GM19324 (cell line): ENCODE measurements around the gene NIPBL.

ENCODE experiments used
- ATAC-seq: cut with Tn5 transposase; IDR thresholded peaks from one replicate; pipeline ENCODE4 v1.9.1; 2021; ENCODE audit warnings: mild to moderate bottlenecking, moderate library complexity; ENCODE audit not compliant: unreplicated experiment, low FRiP score

NIPBL gene

DNA sequence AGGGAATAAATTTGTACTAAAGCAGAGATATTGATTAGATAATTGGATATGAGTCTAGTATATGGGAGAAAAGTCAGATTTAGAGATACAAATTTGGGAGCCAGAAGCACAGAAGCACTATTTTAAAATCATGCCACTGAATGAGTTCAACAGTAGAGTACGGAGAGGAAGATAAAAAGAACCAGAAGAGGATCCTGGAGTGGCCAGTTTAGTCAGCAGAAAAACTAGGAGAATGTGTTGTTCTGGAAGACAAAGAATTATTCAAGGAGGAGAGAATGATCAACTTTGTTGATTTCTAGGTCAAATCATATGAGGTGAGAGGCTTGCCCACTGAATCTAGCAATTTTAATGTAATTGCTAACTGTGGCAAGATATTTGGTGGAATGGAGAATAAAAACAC is 67.0 kb downstream of the NIPBL start:
- no peak for ATAC-seq

DNA sequence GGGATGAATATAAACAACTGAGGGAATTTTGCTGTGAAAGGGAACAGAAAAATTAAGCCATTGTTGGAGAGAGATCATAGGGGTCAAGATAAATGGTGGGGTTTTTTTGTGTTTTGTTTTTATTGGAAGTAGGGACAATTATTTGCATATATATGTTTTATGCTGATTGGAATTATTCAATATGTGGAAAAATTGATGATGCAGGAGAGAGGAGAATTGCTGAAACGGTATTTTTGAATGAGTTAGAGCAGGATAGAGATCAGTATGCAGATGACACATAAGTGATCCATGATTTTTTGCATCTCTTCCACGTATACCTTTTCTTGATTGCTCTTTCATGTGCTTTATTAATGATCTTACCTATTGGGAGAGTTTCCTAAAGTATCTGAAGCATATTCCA is 67.5 kb downstream of the NIPBL start:
- no peak for ATAC-seq

DNA sequence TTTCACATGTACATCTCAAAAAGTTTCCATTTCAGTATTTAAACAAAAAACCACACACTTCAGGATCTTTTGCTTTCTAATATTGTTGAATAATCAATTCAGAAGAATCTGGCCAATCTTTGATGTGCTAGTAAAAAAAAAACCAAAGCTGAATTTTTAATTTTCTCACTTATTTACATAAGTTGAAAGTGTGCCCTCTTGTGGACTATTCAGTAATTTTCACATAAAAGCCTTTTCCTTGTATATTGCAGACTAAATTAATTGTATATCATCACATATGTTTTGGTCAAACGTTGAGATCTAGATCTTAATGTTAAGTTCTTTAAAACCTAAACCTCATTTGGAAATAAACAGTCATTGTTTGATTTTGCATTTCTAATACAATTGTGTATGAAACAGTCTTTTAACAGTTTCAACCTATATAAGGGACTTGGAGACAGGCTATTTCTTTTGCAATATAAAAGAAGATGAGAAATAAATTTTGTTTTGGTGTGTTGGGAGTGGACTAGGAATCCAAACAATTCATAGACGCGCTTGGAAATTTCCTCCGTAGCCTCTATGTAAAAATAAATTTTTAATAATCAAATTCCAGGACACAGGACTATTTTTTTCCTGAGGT is 68.1 kb downstream of the NIPBL start:
- no peak for ATAC-seq

DNA sequence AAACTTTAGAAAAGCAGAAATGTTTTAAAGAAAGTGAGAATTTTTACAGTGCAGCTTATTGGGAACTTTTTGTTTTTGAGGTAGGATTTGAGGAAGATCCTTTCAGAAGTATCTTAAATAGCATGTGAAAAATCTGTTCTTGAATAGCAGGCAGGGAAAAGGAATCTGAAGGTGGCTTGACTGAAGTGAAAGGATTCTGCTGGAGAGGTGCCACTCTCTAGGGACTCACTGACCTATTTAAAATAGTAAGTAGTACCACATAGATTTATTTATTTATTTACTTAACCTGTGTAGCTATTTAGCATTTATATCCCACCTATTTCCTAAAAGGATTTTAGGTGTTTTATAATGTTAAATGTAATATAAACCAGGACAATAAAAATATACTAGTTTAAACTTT is 69.1 kb downstream of the NIPBL start:
- no peak for ATAC-seq

DNA sequence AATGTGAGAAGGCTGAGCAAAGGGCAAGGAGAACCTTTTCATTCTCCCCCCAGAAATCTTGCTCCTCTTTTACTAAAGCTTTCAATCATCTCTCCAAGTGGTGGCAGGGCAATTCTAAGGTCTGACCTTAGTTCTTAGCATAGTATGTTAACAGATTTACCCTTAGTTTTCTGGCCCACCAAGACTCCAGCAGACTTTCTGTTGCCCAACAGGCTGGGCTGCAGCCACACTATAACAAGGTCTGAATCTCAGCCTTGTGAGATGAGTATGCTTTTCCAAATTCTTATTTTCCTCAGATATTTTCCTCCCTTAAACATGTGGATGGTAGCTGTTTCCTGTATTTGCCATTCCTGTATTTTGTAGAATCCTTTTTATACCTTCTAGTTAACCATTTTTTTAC is 69.5 kb downstream of the NIPBL start:
- ATAC-seq = no peak

DNA sequence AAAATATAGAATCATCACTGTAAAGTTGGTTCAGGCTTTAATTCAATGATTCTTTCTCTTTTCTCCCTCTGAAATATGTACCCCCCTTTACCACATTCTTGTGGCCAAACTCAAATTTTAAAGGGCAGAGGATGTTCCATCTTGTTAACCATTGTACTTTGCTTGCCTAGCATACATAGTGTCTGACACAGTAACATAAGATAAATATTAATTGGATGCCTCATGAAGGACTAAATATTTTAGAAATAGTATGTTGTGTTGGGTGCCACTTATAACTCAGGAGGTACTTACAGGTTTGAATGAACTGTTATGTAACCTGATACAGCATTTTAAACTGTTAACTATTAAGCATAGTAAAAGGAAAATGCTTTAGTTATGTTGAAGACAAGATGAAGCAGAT is 71.5 kb downstream of the NIPBL start:
- ATAC-seq = no peak

DNA sequence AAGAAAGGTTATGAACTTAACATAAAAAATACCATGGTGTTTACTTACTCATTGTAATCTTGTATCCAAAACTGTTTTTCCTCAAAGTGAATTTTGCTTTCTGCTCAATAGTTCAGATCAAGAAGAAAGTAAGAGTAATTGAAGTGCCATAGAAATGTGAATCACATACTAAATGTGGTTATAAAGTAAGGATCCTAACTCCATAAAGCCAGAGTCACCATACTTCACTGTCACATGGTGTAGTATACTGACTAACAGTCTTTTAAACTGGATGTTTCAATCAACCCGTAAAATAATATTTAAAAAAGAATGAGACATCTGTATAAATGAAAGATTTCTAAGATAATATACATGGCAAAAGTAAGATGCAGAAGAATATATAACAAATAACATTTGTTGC is 72.1 kb downstream of the NIPBL start:
- no peak for ATAC-seq

DNA sequence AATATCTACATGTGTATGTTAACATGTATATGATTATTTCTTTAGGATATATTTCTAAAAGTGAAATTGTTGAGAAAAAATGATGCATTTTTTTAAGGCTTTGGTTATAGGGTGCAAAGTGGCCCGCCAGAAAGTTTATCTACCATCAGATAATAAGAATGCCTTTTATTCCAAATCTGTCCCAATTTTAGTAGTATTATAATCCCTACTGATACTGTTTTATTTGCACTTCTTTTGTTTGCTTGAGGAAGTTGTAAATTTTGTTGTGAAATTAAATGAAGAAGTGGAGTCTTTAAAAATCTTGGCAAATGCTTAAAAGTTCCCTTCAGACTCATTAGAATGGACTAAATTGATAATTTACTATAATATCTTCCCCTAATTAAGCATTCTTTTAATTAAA is 73.0 kb downstream of the NIPBL start:
- ATAC-seq = no peak

DNA sequence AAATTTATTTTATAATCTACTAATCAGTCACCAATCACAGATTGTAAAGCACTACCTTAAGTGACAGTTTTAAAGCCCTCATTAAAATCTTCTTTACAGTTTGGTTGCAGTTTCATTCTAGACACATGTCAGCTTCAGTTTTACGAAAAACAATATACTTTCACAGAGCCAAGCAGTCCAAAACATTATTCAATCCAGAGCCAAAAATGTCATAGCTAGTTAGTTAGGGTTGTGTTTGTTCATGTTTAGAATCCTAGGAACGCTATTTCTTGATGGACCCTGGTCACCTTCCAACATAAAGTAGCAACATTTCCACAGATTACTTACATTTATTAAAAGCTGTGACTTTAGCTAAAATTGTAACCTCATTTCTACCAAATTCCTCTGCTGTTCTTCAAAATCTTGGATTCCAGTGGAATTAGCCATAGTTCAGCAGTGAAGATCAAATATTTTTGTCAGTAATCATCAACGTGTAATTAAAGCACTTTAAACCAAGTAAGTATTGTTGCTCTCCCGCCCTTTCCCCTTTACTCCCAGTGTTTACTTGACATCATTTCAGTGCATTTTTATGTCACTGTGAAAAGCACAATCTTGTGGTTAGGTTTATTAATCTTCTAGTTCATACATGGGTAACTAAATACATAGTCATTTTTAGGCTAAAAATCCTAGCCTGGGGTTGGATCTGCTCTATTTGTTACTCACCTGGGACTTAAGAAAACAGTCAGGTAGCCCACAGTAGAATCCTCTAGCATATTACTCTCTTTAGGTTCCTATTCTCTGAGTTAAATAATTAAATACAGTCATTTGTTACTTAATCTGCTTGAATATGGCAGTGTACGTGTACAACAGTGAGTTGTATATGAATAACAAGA is 74.3 kb downstream of the NIPBL start:
- no peak for ATAC-seq

DNA sequence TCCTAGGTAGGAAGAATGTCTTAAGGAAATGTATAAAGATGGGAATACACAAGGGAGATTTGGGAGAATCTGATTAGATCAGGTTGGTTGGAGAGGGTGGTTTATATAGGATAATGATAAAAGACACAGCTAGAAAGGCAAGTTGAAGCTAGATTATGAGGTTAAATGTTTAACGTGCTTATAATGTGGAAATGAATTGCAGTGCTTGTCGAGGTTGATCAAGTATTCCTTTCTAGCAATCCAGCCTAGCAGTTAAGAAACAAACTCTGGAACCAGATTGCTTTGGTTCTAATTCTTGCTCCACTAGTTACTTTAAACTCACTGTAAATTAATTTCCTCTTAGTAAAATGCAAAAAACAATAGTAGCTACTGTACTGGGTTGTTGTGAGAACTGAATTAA is 76.5 kb downstream of the NIPBL start:
- ATAC-seq = no peak

DNA sequence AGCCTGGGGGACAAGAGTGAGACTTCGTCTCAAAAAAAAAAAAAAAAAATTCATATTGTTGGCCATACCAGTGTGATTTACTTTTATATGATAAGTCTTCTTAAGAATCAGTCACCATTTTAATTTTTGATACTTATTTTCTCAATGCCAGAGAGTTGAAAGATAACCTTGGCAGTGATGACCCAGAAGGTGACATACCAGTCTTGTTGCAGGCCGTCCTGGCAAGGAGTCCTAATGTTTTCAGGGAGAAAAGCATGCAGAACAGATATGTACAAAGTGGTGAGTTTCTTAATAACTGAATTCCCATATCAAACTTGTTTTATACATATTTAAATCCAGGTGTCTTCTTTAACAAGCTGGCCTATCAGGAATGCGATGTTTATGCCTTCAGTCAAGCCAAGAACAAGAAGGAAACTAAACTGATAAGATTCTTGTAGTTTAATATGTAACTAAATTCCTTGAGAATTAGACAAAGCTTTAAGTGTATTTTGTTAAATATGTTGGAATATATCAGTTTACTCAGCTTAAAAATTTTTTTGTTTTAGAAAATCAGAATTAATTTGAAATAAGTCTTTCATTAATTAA is 81.5 kb downstream of the NIPBL start:
- no peak for ATAC-seq

DNA sequence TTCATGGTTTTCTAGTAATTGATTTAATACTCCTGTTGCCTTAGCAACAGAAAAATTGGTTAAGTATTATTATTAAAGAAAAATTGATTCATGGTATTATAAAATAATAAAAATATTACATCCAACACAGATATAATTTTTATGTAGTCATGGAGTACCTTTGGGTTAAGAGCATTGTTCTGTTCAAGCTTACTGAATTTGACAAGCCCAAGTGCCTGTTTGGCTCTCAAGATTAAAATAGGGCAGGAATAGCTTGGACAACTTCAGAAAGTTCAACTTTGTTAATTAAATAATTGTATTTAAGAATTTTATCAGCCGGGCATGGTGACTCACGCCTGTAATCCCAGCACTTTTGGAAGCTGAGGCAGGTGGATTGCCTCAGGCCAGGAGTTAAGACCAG is 82.0 kb downstream of the NIPBL start:
- no peak for ATAC-seq

DNA sequence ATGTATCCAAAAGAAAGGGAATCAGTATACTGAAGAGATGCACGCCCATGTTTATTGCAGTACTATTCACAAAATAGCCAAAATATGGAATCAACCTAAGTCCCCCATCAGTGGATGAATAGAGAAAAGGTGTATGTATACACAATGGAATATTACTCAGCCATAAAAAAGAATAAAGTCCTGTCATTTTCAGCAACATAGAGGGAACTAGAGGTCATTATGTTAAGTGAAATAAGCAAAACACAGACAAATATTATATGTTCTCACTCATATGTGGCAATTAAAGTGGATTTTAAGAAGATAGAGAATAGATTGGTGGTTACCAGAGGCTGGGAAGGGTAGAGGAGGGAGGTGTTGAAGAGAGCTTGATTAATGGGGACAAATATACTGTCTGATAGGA is 88.6 kb downstream of the NIPBL start:
- ATAC-seq = no peak

DNA sequence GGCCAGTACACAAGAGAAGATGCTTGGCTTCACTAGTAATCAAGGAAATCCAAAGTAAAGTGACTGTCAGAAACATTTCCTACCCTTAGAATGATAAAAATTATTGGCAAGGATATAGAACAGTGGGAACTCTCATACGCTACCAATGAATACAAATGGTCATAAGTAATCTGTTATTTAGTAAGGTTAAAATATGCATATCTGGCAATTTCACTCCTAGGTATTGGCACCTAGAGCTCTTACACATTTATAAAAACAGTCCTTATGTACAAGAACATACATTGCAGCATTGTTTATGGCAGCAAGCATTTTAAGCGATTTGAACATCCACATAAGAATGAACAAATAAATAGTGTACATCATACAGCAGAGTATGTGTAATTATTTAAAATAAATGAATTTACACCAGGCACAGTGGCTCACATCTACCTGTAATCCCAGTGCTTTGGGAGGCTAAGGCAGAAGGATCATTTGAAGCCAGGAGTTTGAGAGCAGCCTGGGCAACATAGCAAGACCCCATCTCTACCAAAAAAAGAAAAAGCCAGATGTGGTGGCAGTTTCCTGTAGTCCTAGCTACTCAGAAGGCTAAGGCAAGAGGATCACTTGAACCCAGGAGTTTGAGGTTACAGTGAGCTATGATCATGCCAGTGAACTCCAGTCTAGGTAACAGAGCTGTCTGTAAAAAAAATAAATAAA is 93.3 kb downstream of the NIPBL start:
- ATAC-seq = no peak

DNA sequence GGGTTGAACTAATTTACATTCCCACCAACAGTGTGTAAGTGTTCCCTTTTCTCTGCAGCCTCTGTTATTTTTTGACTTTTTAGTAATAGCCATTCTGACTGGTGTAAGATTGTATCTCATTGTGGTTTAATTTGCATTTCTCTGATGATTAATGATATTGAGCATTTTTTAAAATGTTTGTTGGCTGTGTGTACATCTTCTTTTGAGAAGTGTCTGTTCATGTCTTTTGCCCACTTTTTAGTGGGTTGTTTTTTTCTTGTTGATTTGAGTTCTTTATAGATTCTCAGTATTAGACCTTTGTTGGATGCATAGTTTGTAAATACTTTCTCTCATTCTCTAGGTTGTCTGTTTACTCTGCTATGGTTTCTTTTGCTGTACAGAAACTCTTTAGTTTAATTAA is 101.6 kb downstream of the NIPBL start:
- ATAC-seq = no peak

DNA sequence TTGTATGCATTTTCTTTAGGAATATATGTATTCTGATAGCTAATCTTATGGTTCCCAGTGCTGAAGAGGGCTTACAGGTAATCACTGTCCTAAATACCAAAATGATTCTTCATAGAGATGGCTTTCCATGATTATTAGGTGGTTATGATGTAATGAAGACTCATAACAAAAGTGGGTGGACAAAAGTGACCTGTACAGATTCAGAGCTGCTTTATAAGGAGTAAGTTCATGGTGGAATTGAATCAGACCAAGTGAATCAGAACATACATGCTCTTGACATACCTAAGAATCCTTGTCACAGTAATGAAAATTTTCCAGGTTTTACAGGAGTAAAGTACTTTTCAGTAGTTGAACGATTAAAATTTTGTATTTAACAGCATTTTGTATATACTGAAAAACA is 105.6 kb downstream of the NIPBL start:
- ATAC-seq = no peak

DNA sequence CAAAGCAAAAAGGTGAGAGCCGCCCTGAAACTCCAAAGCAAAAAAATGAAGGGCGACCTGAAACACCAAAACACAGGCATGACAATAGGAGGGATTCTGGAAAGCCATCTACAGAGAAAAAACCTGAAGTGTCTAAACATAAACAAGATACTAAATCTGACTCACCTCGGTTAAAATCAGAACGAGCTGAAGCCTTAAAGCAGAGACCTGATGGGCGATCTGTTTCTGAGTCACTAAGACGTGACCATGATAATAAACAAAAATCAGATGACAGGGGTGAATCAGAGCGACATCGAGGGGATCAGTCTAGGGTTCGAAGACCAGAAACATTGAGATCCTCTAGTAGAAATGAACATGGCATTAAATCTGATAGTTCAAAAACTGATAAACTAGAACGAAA is 108.8 kb downstream of the NIPBL start:
- no peak for ATAC-seq

DNA sequence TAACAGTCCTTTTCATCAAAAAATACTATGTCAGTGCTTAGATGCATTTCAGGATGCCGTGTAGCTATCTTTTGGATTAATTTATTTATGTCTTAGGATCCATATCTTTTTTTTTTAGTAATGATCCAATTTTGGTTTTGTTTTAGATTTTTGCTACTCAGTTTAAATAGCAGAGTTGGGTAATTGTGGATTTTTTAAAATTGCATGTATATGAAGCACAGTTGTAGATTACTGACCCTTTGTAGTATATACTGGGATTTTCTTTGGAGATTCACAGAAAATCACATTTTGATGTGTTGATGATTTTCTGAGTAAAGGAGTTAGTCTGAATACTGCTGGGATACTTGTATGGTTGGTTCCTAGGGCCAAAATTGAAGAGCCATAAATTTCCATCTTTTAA is 111.8 kb downstream of the NIPBL start:
- ATAC-seq = no peak

DNA sequence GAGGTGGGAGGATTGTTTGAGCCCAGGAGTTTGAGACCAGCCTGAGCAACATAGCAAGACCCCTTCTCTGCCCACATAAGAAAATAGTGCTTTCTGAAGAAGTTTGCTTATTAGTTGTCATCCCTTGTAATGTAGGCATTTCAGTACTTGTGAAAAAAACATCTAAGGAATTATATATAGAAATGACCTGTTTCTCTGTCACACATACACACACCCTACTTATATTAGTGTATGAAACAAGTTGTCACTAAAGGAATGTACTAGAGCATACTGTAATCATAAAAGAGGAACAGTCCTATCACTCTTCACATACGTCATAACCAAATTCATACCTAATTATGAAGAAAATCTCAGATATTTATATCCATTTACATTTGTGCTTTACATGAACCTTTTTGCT is 122.0 kb downstream of the NIPBL start:
- no peak for ATAC-seq

DNA sequence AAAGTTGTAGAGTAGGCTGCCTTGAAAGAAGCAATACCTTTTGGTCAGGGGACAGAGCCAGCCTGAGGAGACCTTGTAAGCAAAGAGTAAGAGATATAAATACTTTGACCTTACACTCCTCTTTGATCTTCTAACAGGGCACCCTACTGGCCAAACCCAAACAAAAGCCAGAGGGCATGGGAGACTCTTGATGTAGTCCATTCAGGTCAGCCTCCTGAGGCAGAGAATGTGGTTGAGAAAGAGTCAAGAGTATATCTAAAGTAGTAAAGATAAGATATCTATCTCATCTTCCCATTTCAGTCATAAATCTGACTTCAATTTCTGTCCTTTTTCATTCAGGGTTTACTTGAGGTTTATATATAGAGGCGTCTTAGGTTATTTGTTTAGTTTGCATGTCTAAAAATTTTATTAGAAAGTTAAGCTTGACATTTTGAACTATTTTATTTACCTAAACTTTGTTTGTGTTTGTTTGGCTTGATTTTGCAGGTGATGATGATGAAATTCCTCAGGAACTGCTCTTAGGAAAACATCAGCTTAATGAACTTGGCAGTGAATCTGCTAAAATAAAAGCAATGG is 125.7 kb downstream of the NIPBL start:
- ATAC-seq = no peak

DNA sequence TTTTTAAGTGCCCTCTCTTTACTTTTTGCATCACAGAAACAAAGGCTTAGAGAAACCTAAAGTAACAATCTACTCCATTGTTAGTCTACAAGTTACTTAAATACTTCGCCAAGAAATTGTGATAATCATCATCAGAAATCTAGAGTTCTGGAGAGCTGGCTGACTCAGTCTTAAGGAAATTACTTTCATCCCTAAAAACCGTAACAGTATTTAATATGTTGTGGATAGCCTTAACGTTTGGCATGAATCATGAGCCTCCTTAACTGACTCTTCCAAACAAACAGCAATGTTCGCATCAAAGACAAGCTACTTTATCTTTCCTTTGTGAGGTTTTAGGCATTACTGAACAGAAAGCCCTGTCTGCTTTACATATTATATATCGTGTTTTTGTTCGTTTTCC is 128.7 kb downstream of the NIPBL start:
- no peak for ATAC-seq
